Fibroblast of villous mesenchyme (primary cell): ENCODE measurements around the gene RNASE2. TPM values are rescaled to one million over a fixed set of nuclear protein-coding genes. Genes with fewer than 3 reads are reported as not detected.

ENCODE experiments used
- DNase-seq: peaks from one replicate; pipeline ENCODE4 v3.0.0-alpha.2; 2010; ENCODE audit warnings: low read depth
- H3K4me3 ChIP-seq: 2 replicates; pipeline ENCODE4 v1.5.1; 2011; ENCODE audit warnings: low read depth, mild to moderate bottlenecking, low read length
- CTCF ChIP-seq: IDR thresholded peaks from 2 replicates; pipeline ENCODE4 v1.5.1; 2012; ENCODE audit warnings: low read depth, mild to moderate bottlenecking, low read length; ENCODE audit not compliant: insufficient read depth
- total RNA-seq: library from RNA; depleted of rRNA; stranded (reverse); fragments of >200 nt; gene quantifications from 2 replicates; pipeline ENCODE4 v1.2.3, GENCODE V29; 2012

Gene RNASE2
- total RNA-seq, 1 donor, result not detected

GRCh38 chr14:20989471-20989786 is 34.1 kb downstream of the RNASE2 start:
- peak overlapping the region; percentile 37 for H3K4me3 ChIP-seq
- no peak for DNase-seq
- no peak for TF ChIP-seq CTCF

DNA sequence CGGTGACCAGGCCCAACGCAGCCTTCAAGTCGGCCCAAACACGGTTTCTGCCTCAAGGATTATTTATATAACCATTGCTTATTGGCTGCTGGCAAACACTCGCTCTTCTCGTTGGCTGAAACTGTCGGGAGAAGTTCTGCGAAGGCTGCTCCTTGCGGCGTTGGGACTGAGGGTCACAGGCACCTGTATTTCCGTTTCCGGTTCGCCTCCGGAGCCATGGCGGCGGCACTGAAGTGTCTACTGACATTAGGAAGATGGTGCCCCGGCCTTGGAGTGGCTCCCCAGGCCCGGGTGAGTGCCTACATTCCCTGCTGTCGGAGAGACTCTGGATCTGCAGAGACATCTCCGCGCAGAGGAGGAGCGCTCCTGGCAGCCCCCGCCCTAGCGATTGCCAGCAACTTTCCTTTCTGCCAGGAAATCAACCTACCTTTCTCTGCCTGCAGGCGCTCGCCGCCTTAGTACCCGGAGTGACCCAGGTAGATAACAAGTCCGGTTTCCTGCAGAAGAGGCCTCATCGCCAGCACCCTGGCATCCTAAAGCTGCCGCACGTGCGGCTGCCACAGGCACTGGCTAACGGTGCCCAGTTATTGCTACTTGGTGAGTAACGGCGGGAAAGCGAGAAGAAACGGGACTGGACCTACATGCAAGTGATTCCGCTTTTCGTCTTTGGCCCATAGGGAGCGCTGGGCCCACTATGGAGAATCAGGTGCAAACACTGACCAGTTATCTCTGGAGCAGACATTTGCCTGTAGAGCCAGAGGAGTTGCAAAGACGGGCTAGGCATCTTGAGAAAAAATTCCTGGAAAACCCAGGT is 34.7 kb downstream of the RNASE2 start, which contains the start of gene METTL17:
Gene METTL17, plus strand, starts transcription at position 194 of the 814 bp plus-strand sequence. Its CDS starts 23 bp downstream, at position 217.
- H3K4me3 ChIP-seq, result peak within 1 kb of the TSS; percentile 98
- peak; percentile 56 for TF ChIP-seq CTCF

GRCh38 chr14:20996521-20996920 is 41.2 kb downstream of the RNASE2 start:
- H3K4me3 ChIP-seq, result no peak overlapping the region
- TF ChIP-seq CTCF, result no peak
- DNase-seq, result no peak

More for the DNA sequence above, 34.7 kb downstream of the RNASE2 start, which contains the start of gene METTL17:
- peak; percentile 98 for DNase-seq

DNA sequence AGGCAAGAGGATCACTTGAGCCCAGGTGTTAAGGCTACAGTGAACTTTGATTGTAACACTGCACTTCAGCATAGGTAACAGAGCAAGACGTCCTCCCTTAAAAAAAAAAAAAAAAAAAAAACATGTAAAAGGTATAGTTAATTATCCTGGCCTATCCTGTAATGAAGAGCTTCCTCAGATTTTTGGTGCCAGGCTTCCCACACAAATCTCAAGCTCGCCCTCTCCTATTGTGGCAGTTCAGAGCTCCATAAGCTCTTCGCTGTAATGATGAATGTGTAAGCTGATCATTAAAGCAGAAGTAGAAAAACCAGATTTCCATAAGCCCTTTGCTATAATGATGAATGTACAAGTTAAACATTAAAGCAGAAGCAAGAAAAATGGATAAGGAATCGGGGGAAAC is 41.8 kb downstream of the RNASE2 start:
- TF ChIP-seq CTCF, result no peak
- H3K4me3 ChIP-seq, result no peak overlapping the region
- no peak for DNase-seq

GRCh38 chr14:20997564-20997963 is 42.3 kb downstream of the RNASE2 start:
- TF ChIP-seq CTCF, result no peak
- H3K4me3 ChIP-seq, result no peak overlapping the region
- no peak for DNase-seq

DNA sequence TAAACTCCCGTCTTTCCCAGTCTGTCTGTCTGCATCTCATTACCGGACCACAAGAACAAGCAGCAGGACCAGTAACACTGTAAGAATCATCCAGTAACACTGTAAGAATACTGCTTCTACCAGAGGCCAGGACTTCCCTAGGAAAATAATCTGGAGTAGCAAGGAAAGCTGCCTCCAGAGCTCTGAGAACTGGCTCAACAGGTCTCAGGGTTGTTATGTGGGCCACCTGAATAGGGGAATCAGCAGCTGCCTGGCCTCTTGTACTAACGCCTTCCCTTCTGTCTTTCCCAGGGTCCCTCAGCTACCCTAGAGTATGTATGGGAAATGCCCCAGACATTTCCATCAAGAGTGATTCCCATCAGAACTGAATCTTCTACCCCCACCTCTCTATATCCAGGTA is 42.9 kb downstream of the RNASE2 start:
- no peak overlapping the region for H3K4me3 ChIP-seq
- no peak for TF ChIP-seq CTCF
- no peak for DNase-seq

DNA sequence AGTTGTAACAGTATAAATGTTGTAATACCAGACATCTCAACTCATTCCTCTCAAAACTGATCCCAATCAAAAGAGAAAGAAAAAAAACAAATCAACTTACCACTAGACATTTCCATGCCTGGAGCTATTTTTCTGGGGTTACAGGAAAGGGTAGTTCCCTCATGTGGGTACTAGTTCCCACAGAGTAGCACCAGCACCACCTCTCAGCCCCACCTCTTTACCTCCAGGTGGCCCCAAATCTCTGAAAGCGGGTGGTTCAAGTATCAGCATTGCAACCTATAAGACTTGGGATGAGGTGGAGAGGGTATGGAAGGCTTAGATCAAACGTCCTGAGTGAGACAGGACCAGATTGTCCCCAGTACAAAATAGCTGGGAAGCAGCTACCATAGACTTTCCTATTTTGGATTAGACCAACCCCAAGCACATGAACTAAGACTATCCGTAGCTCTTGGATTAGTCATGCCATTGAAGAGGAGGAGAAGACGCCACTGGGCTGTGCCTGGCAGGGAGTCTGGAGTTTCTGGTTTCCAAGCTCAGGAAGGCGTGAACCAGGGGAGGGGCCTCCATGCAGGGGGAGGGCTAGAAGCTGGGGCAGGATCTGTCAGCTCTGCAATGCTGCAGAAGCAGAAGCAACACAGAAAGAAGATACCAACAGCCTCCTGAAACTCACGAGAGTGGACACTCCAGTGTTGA is 43.5 kb downstream of the RNASE2 start, which contains the start of gene SLC39A2:
Gene SLC39A2, plus strand, starts transcription at position 620 of the 693 bp plus-strand sequence. CDS start 154 bp downstream, outside the sequence.
- no peak within 1 kb of the TSS for H3K4me3 ChIP-seq
- DNase-seq, result peak; percentile 71
- no peak for TF ChIP-seq CTCF
